ENCODE measurements around the gene KLHDC4. TPM values are rescaled to one million over a fixed set of nuclear protein-coding genes. Genes with fewer than 3 reads are reported as not detected.
A peak's percentile ranks its signal among the peaks of the same experiment; 100 is the strongest.

KLHDC4 gene
- total RNA-seq, 6 experiments from 2014 or later: 18.4 to 23.7 (median 21.7) TPM

DNA sequence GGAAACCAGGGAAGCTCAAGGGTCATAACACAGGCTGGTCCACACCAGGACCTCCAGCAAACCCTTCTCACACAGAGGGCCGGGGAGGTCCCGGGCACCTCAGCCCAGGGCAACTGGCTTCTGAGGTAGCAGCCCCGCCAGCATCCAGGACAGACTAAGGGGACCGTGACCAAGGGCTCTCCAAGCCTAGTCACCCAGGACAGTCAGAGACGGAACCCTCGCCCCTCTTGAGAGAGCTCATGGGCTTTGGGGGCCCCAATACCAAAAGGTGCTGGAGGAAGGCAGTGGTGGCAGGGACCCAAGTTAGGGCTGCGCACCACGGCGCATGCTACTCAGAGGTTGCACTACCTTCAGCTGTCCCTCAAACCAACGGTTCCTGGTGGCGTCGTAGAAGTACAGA lies 54.9 kb downstream of the KLHDC4 start:
- H3K36me3 Mint-ChIP-seq (ENCODE audit: low read depth): peaks cover 6% of the 10 kb centered on the region
- peaks cover 2% of the 10 kb centered on the region; the same call in 1 of the 2 replicates for H3K27me3 Mint-ChIP-seq (ENCODE audit: insufficient read depth)
- no peak for DNase-seq
- TF ChIP-seq, protein P1, sequence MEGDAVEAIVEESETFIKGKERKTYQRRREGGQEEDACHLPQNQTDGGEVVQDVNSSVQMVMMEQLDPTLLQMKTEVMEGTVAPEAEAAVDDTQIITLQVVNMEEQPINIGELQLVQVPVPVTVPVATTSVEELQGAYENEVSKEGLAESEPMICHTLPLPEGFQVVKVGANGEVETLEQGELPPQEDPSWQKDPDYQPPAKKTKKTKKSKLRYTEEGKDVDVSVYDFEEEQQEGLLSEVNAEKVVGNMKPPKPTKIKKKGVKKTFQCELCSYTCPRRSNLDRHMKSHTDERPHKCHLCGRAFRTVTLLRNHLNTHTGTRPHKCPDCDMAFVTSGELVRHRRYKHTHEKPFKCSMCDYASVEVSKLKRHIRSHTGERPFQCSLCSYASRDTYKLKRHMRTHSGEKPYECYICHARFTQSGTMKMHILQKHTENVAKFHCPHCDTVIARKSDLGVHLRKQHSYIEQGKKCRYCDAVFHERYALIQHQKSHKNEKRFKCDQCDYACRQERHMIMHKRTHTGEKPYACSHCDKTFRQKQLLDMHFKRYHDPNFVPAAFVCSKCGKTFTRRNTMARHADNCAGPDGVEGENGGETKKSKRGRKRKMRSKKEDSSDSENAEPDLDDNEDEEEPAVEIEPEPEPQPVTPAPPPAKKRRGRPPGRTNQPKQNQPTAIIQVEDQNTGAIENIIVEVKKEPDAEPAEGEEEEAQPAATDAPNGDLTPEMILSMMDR (IDR thresholded peaks at IDR 0.05): no peak
- H3K27ac Mint-ChIP-seq: no peak overlapping the region
- H3K9me3 Mint-ChIP-seq: no peaks in the 10 kb centered on the region
- H3K4me3 Mint-ChIP-seq: no peak overlapping the region
- H3K4me1 Mint-ChIP-seq (ENCODE audit: low read depth): peaks cover 7% of the 10 kb centered on the region; the same call in 1 of the 2 replicates

DNA sequence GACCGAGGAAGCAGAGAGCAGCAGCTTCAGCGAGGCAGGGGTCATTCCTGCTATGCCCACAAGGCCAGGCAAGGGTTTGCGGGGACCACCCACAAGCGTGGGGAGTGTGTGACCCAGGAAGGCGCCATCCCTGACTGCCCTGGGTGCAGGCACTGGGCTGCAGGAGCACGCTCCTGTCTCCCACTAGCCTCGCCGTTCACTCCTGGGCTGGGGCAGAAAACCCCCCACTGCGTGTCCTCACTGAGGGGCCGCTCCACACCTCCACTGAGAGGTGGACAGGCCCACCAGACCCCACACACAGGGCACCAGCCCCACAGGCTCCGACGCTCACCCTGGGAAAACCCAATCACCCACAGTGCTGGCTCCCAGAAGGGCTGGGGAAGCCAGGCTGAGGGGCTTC lies 56.1 kb downstream of the KLHDC4 start:
- TF ChIP-seq, protein P1 (IDR thresholded peaks at IDR 0.05): no peak

DNA sequence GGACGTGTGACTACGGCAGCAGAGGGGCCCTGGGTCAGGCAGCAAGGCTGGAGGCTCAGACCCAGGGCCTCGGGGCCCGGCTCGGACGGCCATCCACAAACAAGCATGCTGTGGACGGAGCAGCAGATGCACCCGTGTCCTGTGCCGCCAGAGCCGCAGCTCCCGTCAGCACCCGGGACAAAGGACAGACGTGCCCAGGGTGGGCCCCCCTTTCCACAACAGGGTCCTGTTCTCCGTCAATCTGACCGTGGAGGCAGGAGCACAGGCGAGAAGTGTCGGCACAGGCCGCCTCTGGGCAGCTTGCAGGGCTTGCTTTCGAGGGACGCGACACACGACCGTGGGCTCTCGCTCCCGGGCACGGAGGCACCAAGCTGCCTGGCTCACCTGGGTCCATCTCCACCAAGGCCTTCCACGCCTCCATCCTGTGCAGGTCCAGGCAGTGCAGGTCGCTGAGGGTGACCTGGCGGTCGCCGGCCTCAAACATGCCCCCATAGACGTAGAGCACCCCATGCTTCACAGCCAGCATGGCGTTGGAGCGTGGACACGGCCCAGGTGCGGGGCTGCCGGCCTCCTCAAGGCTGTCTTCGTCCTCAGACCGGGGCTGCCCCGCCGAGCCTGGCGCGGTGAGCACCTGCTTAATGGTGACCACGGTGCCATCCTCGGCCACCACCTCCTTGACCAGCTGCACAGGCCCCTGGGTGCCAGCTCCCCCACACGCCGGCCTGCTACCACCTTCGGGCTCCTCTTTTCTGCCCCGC lies 56.7 kb downstream of the KLHDC4 start:
- Mint-ChIP-seq H3K36me3 (ENCODE audit: low read depth) (no peaks in the 10 kb centered on the region), H3K4me3 (no peak overlapping the region), H3K9me3 (no peaks in the 10 kb centered on the region), H3K27ac (no peak overlapping the region), H3K27me3 (ENCODE audit: insufficient read depth) (no peaks in the 10 kb centered on the region), H3K4me1 (ENCODE audit: low read depth) (no peaks in the 10 kb centered on the region)
- DNase-seq: no peak
- TF ChIP-seq, protein P1 (IDR thresholded peaks at IDR 0.05): no peak

More for the DNA sequence above, 56.1 kb downstream of the KLHDC4 start:
- no peaks in the 10 kb centered on the region for H3K36me3 Mint-ChIP-seq (ENCODE audit: low read depth)
- no peak overlapping the region for H3K4me3 Mint-ChIP-seq
- H3K27me3 Mint-ChIP-seq (ENCODE audit: insufficient read depth): no peaks in the 10 kb centered on the region
- no peak overlapping the region for H3K27ac Mint-ChIP-seq
- DNase-seq: no peak
- H3K9me3 Mint-ChIP-seq: no peaks in the 10 kb centered on the region
- H3K4me1 Mint-ChIP-seq (ENCODE audit: low read depth): no peaks in the 10 kb centered on the region

DNA sequence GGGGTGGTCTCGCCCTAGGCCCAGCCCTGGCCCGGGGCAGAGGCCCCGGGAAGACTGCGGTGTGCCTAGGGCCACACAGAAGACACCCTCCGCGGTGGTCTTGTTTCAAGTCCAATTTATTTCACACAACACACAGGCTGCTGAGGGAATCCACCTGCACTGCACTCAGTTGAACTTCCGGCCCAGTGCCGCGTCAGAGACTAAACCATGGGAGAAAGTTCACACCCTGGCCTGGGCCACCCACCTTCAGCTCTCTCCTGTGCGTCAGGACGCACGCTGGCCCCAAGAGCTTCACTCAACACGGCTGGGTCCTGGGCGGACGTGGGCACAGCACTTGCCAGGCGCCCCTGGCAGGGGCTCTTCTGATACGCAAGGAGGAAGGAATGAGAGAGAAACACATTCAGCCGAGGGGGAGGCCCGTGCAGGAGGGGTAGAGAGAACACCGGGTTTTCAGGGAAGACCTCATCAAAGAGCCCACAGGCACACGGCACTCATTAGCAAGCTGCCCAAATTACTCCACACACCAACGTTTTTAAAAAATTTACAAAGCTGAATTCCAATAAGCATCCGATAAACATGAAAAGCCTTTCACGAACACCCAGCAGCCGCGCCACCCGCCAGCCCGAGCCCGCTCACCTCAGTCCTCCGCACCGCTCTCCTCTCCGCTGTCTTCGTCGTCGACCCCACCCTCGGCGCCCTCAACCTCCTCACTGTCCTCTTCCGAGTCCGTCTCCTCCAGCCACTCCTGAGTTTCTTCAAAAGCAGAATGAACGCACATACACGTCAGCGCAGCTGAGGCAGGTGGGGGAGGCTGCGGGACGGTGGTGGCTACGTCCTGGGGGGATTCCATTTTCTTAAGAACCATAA lies 57.8 kb downstream of the KLHDC4 start:
- H3K4me3 Mint-ChIP-seq: no peak overlapping the region
- no peaks in the 10 kb centered on the region for H3K9me3 Mint-ChIP-seq
- H3K27ac Mint-ChIP-seq: no peak overlapping the region
- TF ChIP-seq, protein P1 (IDR thresholded peaks at IDR 0.05): no peak
- DNase-seq: no peak
- no peaks in the 10 kb centered on the region for H3K27me3 Mint-ChIP-seq (ENCODE audit: insufficient read depth)
- no peaks in the 10 kb centered on the region for H3K4me1 Mint-ChIP-seq (ENCODE audit: low read depth)
- H3K36me3 Mint-ChIP-seq (ENCODE audit: low read depth): no peaks in the 10 kb centered on the region

DNA sequence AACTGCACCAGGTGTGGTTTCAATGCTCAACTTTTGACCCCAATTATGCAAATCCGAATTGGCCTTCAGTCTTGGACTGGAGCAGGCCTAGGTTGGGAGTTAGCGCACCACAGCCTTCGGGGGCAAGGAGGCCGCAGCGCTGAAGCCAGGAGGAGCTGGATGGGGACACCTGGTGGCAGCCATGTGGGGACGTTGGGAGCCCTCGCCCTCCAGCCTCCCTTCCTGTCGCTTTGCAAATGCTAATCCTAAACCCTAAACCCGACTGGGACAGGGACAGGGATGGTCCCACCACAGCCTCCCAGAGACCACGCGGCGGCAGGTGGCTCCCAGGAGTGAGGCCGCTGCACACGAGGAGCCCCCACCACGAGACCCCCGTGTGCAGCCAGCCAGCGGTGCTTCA lies 58.7 kb downstream of the KLHDC4 start:
- no peaks in the 10 kb centered on the region for H3K36me3 Mint-ChIP-seq (ENCODE audit: low read depth)
- no peaks in the 10 kb centered on the region for H3K27me3 Mint-ChIP-seq (ENCODE audit: insufficient read depth)
- H3K9me3 Mint-ChIP-seq: no peaks in the 10 kb centered on the region
- H3K27ac Mint-ChIP-seq: no peak overlapping the region
- TF ChIP-seq, protein P1 (IDR thresholded peaks at IDR 0.05): peak; percentile 24; the same call in 1 of the 2 replicates
- DNase-seq: no peak
- no peak overlapping the region for H3K4me3 Mint-ChIP-seq
- H3K4me1 Mint-ChIP-seq (ENCODE audit: low read depth): no peaks in the 10 kb centered on the region

All from HFFc6 (cell line).